IMR-90 (cell line): Measurements from ENCODE around the gene DOCK6. TPM values are rescaled to one million over a fixed set of nuclear protein-coding genes. Genes with fewer than 3 reads are reported as not detected.

Experiments
- ATAC-seq: fragments of 200-7000 bp; cut with Tn5 transposase; 2 replicates; pipeline ENCODE4 v1.9.1; 2020; ENCODE audit warnings: low read depth, mild to moderate bottlenecking, moderate library complexity
- BruUV-seq: library from RNA; stranded (reverse); fragments of 400-500 nt; replicated peaks from 2 replicates; lab custom pipeline; 2021; lab: Mats Ljungman, UMichigan
- CTCF ChIA-PET: fragments of 300-600 bp; formaldehyde crosslinking; extraction: SDS; loops from one replicate; lab custom pipeline; 2021; ENCODE audit warnings: antibody characterized with exemption; lab: Yijun Ruan, JAX
- POLR2A ChIA-PET: fragments of 300-600 bp; sonication (Branson Sonifier 250); formaldehyde crosslinking; loops from one replicate; lab custom pipeline; 2022; ENCODE audit warnings: antibody characterized with exemption; ENCODE audit not compliant: unreplicated experiment; lab: Charles Lee
- DNase-seq: peaks from one replicate; pipeline ENCODE4 v3.0.0; 2013
- H2AFZ ChIP-seq: replicated peaks from 2 replicates; pipeline ENCODE3; 2013; ENCODE audit warnings: low read length, mild to moderate bottlenecking; ENCODE audit not compliant: poor library complexity
- H2AK5ac ChIP-seq: 2 replicates; pipeline ENCODE4 v1.6.1; 2013; ENCODE audit warnings: low read depth, low read length, inconsistent platforms
- H2AK9ac ChIP-seq: replicated peaks from 2 replicates; pipeline ENCODE3; 2013; ENCODE audit warnings: mild to moderate bottlenecking, low read depth, low read length, moderate library complexity; ENCODE audit not compliant: poor library complexity
- H2BK120ac ChIP-seq: 2 replicates; pipeline ENCODE4 v1.6.1; 2013; ENCODE audit warnings: low read depth, low read length, inconsistent platforms
- H2BK15ac ChIP-seq: 3 replicates; pipeline ENCODE4 v1.6.1; 2013; ENCODE audit warnings: low read depth, low read length, inconsistent platforms
- H2BK20ac ChIP-seq: 2 replicates; pipeline ENCODE4 v1.6.1; 2013; ENCODE audit warnings: low read depth, mild to moderate bottlenecking, inconsistent platforms, low read length, moderate library complexity
- H2BK5ac ChIP-seq: 2 replicates; pipeline ENCODE4 v1.6.1; 2013; ENCODE audit warnings: mild to moderate bottlenecking, low read depth, low read length, inconsistent platforms; ENCODE audit not compliant: poor library complexity, severe bottlenecking
- H3K14ac ChIP-seq: replicated peaks from 2 replicates; pipeline ENCODE4 v1.6.1; 2013; ENCODE audit warnings: low read depth, low read length, inconsistent platforms
- H3K18ac ChIP-seq: 2 replicates; pipeline ENCODE4 v1.6.1; 2013; ENCODE audit warnings: low read depth, low read length, control low read depth
- H3K23ac ChIP-seq: 2 replicates; pipeline ENCODE4 v1.6.1; 2013; ENCODE audit warnings: low read depth, low read length, inconsistent platforms
- H3K27ac ChIP-seq: 2 replicates; pipeline ENCODE4 v1.5.1; 2013; ENCODE audit warnings: mild to moderate bottlenecking, control low read depth, low read length; ENCODE audit not compliant: insufficient read depth
- H3K27me3 ChIP-seq: 2 replicates; pipeline ENCODE4 v1.6.1; 2013; ENCODE audit warnings: low read length; ENCODE audit not compliant: control insufficient read depth, insufficient read depth
- H3K36me3 ChIP-seq: 2 replicates; pipeline ENCODE4 v1.6.1; 2013; ENCODE audit warnings: low read length, mixed read lengths; ENCODE audit not compliant: control insufficient read depth, insufficient read depth
- H3K4ac ChIP-seq: 2 replicates; pipeline ENCODE4 v1.6.1; 2013; ENCODE audit warnings: low read depth, low read length, inconsistent platforms
- H3K4me1 ChIP-seq: 2 replicates; pipeline ENCODE4 v1.6.1; 2013; ENCODE audit warnings: low read length, mixed read lengths; ENCODE audit not compliant: control insufficient read depth, insufficient read depth
- H3K4me2 ChIP-seq: 2 replicates; pipeline ENCODE4 v1.6.1; 2013; ENCODE audit warnings: low read depth, mild to moderate bottlenecking, control low read depth, low read length, moderate library complexity
- H3K4me3 ChIP-seq: 2 replicates; pipeline ENCODE4 v1.5.1; 2013; ENCODE audit warnings: low read depth, mild to moderate bottlenecking, control low read depth, low read length, moderate library complexity; ENCODE audit not compliant: insufficient read depth
- H3K56ac ChIP-seq: 2 replicates; pipeline ENCODE4 v1.6.1; 2013; ENCODE audit warnings: low read length, inconsistent platforms; ENCODE audit not compliant: insufficient read depth; ENCODE audit errors: extremely low read depth
- H3K79me1 ChIP-seq, 2 experiments: 2 replicates each; pipeline ENCODE4 v1.6.1; 2013; ENCODE audit warnings: low read length in 2 of 2, inconsistent platforms in 1 of 2, low read depth in 1 of 2
- H3K9ac ChIP-seq: 2 replicates; pipeline ENCODE4 v1.6.1; 2013; ENCODE audit warnings: low read depth, low read length, control low read depth
- H3K9me1 ChIP-seq: 2 replicates; pipeline ENCODE4 v1.6.1; 2013; ENCODE audit warnings: low read length, inconsistent platforms; ENCODE audit not compliant: insufficient read depth
- H3K9me3 ChIP-seq: 2 replicates; pipeline ENCODE4 v1.6.1; 2013; ENCODE audit warnings: low read length; ENCODE audit not compliant: control insufficient read depth, insufficient read depth
- H4K20me1 ChIP-seq: 2 replicates; pipeline ENCODE4 v1.6.1; 2013; ENCODE audit warnings: low read length, inconsistent platforms; ENCODE audit not compliant: insufficient read depth
- H4K5ac ChIP-seq: 2 replicates; pipeline ENCODE4 v1.6.1; 2013; ENCODE audit warnings: mild to moderate bottlenecking, low read depth, low read length, control low read depth
- H4K8ac ChIP-seq, 2 experiments: 2 replicates each; pipeline ENCODE4 v1.6.1; 2013; ENCODE audit warnings: low read depth in 2 of 2, low read length in 2 of 2, control low read depth in 1 of 2, inconsistent platforms in 1 of 2
- H4K91ac ChIP-seq: 2 replicates; pipeline ENCODE4 v1.6.1; 2013; ENCODE audit warnings: low read depth, low read length, inconsistent platforms; ENCODE audit not compliant: insufficient read depth
- BHLHE40 ChIP-seq: fragments of 150-350 bp; IDR thresholded peaks from 2 replicates; pipeline ENCODE4 v1.6.1; 2016; ENCODE audit warnings: mild to moderate bottlenecking, low read depth, low read length
- CEBPB ChIP-seq: IDR thresholded peaks from 2 replicates; pipeline ENCODE4 v1.6.1; 2012; ENCODE audit warnings: low read depth, low read length, improper control_type of control experiment
- CHD1 ChIP-seq: IDR thresholded peaks from 2 replicates; pipeline ENCODE4 v1.6.1; 2012; ENCODE audit warnings: low read depth, low read length, improper control_type of control experiment
- FOS ChIP-seq: fragments of 150-350 bp; IDR thresholded peaks from 2 replicates; pipeline ENCODE4 v1.6.1; 2016; ENCODE audit warnings: low read depth, low read length
- MAZ ChIP-seq: IDR thresholded peaks from 2 replicates; pipeline ENCODE4 v1.6.1; 2012; ENCODE audit warnings: low read depth, mild to moderate bottlenecking, low read length, improper control_type of control experiment, moderate library complexity, borderline replicate concordance
- MXI1 ChIP-seq: IDR thresholded peaks from 2 replicates; pipeline ENCODE4 v1.6.1; 2012; ENCODE audit warnings: low read depth, mild to moderate bottlenecking, low read length, moderate library complexity, borderline replicate concordance
- NFE2L2 ChIP-seq: fragments of 150-350 bp; IDR thresholded peaks from 2 replicates; pipeline ENCODE4 v1.6.1; 2016; ENCODE audit warnings: low read depth, mild to moderate bottlenecking, low read length
- POLR2A ChIP-seq: IDR thresholded peaks from 2 replicates; pipeline ENCODE4 v1.6.1; 2012; ENCODE audit warnings: mild to moderate bottlenecking, low read depth, low read length
- RCOR1 ChIP-seq: IDR thresholded peaks from 2 replicates; pipeline ENCODE4 v1.6.1; 2012; ENCODE audit warnings: mild to moderate bottlenecking, low read length, improper control_type of control experiment; ENCODE audit not compliant: insufficient replicate concordance
- RFX5 ChIP-seq: IDR thresholded peaks from 2 replicates; pipeline ENCODE4 v1.8.0; 2012; ENCODE audit warnings: low read depth, mild to moderate bottlenecking, low read length, moderate library complexity
- SMC3 ChIP-seq: fragments of 150-350 bp; IDR thresholded peaks from 2 replicates; pipeline ENCODE4 v1.6.1; 2016; ENCODE audit warnings: low read depth, mild to moderate bottlenecking, antibody characterized with exemption, low read length, moderate library complexity
- WGBS, 2 experiments: methylation state at CpG; one replicate each; pipeline versions ENCODE4 v1.1.5 to v1.1.7; 2013; ENCODE audit warnings: missing lambda C conversion rate in 2 of 2; ENCODE audit not compliant: insufficient read length in 1 of 2; ENCODE audit errors: extremely low coverage in 2 of 2; 5-methylcytosine and 5-hydroxymethylcytosine counted together
- dilution Hi-C: fragments of 300-500 bp; cut with HindIII; formaldehyde crosslinking; loops from one replicate; pipeline ENCODE4 v1.14.3; 2018; ENCODE audit warnings: low sequenced_read_pairs; ENCODE audit not compliant: unreplicated experiment
- in situ Hi-C: fragments of 300-500 bp; cut with MboI; formaldehyde crosslinking; loops from 3 replicates; pipeline ENCODE4 v1.14.3; 2019; ENCODE audit warnings: low sequenced_read_pairs, inconsistent platforms, mixed read lengths
- intact Hi-C: fragments of 100-400 bp; cut with micrococcal nuclease; formaldehyde crosslinking; loops from 2 replicates; pipeline ENCODE4 v1.10.0; 2022
- polyA plus RNA-seq, 3 experiments: library from polyadenylated mRNA; depleted of rRNA; stranded (reverse); fragments of >200 nt; gene quantifications; 2 replicates each; pipeline ENCODE4 v1.2.3, GENCODE V29; 2012; ENCODE audit warnings: low replicate concordance in 1 of 3
- total RNA-seq: library from RNA; depleted of rRNA; stranded (reverse); fragments of >200 nt; gene quantifications from 2 replicates; pipeline ENCODE4 v1.2.3, GENCODE V29; 2012
- TF ChIP-seq, protein P1 (sequence below): fragments of 150-350 bp; IDR thresholded peaks from 2 replicates; pipeline ENCODE4 v1.6.1; 2017; ENCODE audit warnings: mild to moderate bottlenecking, antibody characterized with exemption, low read length, low read depth
- TF ChIP-seq, protein P2 (sequence below): fragments of 150-350 bp; IDR thresholded peaks from 2 replicates; pipeline ENCODE4 v1.6.1; 2016; ENCODE audit warnings: low read depth, mild to moderate bottlenecking, low read length, moderate library complexity, borderline replicate concordance

DOCK6 gene
- total and polyA plus RNA-seq, 2 of the 4 experiments (the other 2 are of a cell fraction), result 5.0 to 18.4 TPM

DNA sequence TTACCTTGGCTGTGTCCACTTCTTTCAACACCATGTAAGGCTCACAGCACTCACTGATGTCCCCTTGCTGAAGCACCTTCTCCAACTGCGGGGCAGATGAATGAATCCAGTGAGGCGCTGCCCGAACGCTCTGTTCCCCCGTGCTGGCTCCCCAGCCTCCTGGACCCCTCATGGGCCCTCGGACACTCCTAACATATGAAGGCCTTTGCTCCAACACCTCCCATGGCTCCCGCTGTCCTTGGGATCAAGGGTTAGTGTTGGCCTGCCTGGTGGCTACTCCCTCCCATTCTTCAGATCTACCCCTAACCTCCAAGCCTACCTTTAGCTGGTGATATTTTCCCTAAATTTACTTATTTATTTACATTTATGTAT, 18.5 kb downstream of the DOCK6 start:
- Histone ChIP-seq H2BK5ac (no peak overlapping the region), H3K9ac (no peak overlapping the region), H3K27ac (no peak overlapping the region), H2BK15ac (no peak overlapping the region), H3K79me1 (no peaks in the 10 kb centered on the region), H2AFZ (peak overlapping the region; percentile 91), H3K23ac (0 out of 2 replicates have a peak overlapping the region, but pooled peaks have one; percentile 51), H4K20me1 (no peaks in the 10 kb centered on the region), H4K8ac (peak overlapping the region in 1 of 2 experiments; percentile 70; a peak in 1 of 4 replicates), H3K27me3 (no peaks in the 10 kb centered on the region), H4K5ac (no peak overlapping the region), H3K4me1 (0 out of 2 replicates have a peak, but pooled peaks cover 1% of the 10 kb centered on the region), H3K14ac (peak overlapping the region; percentile 45; the same call in 1 of the 2 replicates), H3K56ac (no peak overlapping the region), H3K9me1 (peaks cover 4% of the 10 kb centered on the region; the same call in 1 of the 2 replicates), H4K91ac (no peak overlapping the region), H3K9me3 (no peaks in the 10 kb centered on the region), H3K4ac (peak overlapping the region; percentile 52), H3K4me2 (no peak overlapping the region), H2BK20ac (peak overlapping the region; percentile 39), H2AK9ac (peak overlapping the region; percentile 67), H3K4me3 (no peak overlapping the region), H2BK120ac (peak overlapping the region; percentile 19; the same call in 1 of the 2 replicates), H3K18ac (no peak overlapping the region), H2AK5ac (peak overlapping the region; percentile 20; the same call in 1 of the 2 replicates), H3K36me3 (peaks cover 35% of the 10 kb centered on the region)
- in situ Hi-C loops (no loop called here), intact Hi-C loops (loop anchor here (1.0 kb wide), 2 partner anchors 43 to 239 kb away; no protein-coding TSS in a partner anchor), dilution Hi-C loops (no loop called here)
- ChIA-PET CTCF (interaction anchor here (0.6 to 1.4 kb wide), 6 partner anchors 12 to 239 kb away, joined by 3 to 6 read pairs (median 4); no protein-coding TSS in a partner anchor), POLR2A (interaction anchor here (0.6 kb wide), 1 partner anchor 15 kb away, joined by 9 read pairs; no protein-coding TSS in a partner anchor)
- no peak for ATAC-seq
- BruUV-seq, result no TSS peak
- WGBS, 2 experiments, result no CpG with 5 or more reads among the region's 7 CpGs
- DNase-seq, result no peak
- TF ChIP-seq RCOR1, result no peak
- no peak for TF ChIP-seq NFE2L2
- no peak for TF ChIP-seq MAZ
- TF ChIP-seq BHLHE40, result no peak
- TF ChIP-seq RFX5, result no peak
- no peak for TF ChIP-seq SMC3
- TF ChIP-seq FOS, result no peak
- TF ChIP-seq CHD1, result no peak
- no peak for TF ChIP-seq CEBPB
- TF ChIP-seq, protein P1, sequence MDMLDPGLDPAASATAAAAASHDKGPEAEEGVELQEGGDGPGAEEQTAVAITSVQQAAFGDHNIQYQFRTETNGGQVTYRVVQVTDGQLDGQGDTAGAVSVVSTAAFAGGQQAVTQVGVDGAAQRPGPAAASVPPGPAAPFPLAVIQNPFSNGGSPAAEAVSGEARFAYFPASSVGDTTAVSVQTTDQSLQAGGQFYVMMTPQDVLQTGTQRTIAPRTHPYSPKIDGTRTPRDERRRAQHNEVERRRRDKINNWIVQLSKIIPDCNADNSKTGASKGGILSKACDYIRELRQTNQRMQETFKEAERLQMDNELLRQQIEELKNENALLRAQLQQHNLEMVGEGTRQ, result no peak
- TF ChIP-seq POLR2A, result no peak
- TF ChIP-seq, protein P2, sequence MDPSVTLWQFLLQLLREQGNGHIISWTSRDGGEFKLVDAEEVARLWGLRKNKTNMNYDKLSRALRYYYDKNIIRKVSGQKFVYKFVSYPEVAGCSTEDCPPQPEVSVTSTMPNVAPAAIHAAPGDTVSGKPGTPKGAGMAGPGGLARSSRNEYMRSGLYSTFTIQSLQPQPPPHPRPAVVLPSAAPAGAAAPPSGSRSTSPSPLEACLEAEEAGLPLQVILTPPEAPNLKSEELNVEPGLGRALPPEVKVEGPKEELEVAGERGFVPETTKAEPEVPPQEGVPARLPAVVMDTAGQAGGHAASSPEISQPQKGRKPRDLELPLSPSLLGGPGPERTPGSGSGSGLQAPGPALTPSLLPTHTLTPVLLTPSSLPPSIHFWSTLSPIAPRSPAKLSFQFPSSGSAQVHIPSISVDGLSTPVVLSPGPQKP, result no peak
- TF ChIP-seq MXI1, result no peak
